ENCODE results near the gene ZNF525. TPM values are rescaled to one million over a fixed set of nuclear protein-coding genes. Genes with fewer than 3 reads are reported as not detected.

ZNF525 gene
- total and polyA plus RNA-seq, 9 of the 15 experiments (the other 6 are each of a cell fraction or from before 2014, with no cell fraction given), result 1.5 to 12.0 (median 6.7) TPM

GRCh38 chr19:53394974-53395839 lies 29.7 kb downstream of the ZNF525 start, which contains the start of gene ZNF765 (continued):
- TF ChIP-seq, protein P1, sequence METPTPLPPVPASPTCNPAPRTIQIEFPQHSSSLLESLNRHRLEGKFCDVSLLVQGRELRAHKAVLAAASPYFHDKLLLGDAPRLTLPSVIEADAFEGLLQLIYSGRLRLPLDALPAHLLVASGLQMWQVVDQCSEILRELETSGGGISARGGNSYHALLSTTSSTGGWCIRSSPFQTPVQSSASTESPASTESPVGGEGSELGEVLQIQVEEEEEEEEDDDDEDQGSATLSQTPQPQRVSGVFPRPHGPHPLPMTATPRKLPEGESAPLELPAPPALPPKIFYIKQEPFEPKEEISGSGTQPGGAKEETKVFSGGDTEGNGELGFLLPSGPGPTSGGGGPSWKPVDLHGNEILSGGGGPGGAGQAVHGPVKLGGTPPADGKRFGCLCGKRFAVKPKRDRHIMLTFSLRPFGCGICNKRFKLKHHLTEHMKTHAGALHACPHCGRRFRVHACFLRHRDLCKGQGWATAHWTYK (CRISPR knock-in tag; IDR thresholded peaks at IDR 0.05), result no peak
- TF ChIP-seq CREBBP (IDR thresholded peaks at IDR 0.05; ENCODE audit: low read depth, low read length) (no peak), ZNF143 (CRISPR knock-in tag; IDR thresholded peaks at IDR 0.05) (no peak), EP300 (IDR thresholded peaks at IDR 0.05; ENCODE audit: low read length) (no peak), GMEB1 (CRISPR knock-in tag; IDR thresholded peaks at IDR 0.05) (no peak), THAP12 (CRISPR knock-in tag; IDR thresholded peaks at IDR 0.05) (no peak), PHF20 (IDR thresholded peaks at IDR 0.05; ENCODE audit: partially characterized antibody) (peak; percentile 54), ZNF23 (CRISPR knock-in tag; IDR thresholded peaks at IDR 0.05) (no peak), TCF3 (CRISPR knock-in tag; IDR thresholded peaks at IDR 0.05) (no peak), ZNF583 (CRISPR knock-in tag; IDR thresholded peaks at IDR 0.05) (no peak), SP2 (IDR thresholded peaks at IDR 0.05; ENCODE audit: extremely low read depth, low read depth, low read length, poor library complexity, severe bottlenecking) (no peak), HNRNPL (IDR thresholded peaks at IDR 0.05; ENCODE audit: low read depth, low read length) (no peak), TAF7 (tag; IDR thresholded peaks at IDR 0.05) (no peak), CC2D1A (IDR thresholded peaks at IDR 0.05) (no peak)
- TF ChIP-seq, protein P2, sequence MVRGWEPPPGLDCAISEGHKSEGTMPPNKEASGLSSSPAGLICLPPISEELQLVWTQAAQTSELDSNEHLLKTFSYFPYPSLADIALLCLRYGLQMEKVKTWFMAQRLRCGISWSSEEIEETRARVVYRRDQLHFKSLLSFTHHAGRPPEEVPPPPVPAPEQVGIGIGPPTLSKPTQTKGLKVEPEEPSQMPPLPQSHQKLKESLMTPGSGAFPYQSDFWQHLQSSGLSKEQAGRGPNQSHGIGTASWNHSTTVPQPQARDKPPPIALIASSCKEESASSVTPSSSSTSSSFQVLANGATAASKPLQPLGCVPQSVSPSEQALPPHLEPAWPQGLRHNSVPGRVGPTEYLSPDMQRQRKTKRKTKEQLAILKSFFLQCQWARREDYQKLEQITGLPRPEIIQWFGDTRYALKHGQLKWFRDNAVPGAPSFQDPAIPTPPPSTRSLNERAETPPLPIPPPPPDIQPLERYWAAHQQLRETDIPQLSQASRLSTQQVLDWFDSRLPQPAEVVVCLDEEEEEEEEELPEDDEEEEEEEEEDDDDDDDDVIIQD (CRISPR knock-in tag; IDR thresholded peaks at IDR 0.05), result no peak
- TF ChIP-seq, protein P3, sequence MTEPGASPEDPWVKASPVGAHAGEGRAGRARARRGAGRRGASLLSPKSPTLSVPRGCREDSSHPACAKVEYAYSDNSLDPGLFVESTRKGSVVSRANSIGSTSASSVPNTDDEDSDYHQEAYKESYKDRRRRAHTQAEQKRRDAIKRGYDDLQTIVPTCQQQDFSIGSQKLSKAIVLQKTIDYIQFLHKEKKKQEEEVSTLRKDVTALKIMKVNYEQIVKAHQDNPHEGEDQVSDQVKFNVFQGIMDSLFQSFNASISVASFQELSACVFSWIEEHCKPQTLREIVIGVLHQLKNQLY (CRISPR knock-in tag; conservative IDR thresholded peaks at IDR 0.05), result no peak
- TF ChIP-seq, protein P4, sequence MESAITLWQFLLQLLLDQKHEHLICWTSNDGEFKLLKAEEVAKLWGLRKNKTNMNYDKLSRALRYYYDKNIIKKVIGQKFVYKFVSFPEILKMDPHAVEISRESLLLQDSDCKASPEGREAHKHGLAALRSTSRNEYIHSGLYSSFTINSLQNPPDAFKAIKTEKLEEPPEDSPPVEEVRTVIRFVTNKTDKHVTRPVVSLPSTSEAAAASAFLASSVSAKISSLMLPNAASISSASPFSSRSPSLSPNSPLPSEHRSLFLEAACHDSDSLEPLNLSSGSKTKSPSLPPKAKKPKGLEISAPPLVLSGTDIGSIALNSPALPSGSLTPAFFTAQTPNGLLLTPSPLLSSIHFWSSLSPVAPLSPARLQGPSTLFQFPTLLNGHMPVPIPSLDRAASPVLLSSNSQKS (CRISPR knock-in tag; IDR thresholded peaks at IDR 0.05), result no peak

Measured in K562 (cell line).